Measurements from ENCODE around the gene HHAT.
"Not testable (repeated sequence)": the region's sequence is repeated elsewhere in the genome, so short reads cannot be mapped to it uniquely, and the experiment has no call there.

Gene HHAT

GRCh38 chr1:210641582-210641981 lies 312.9 kb downstream of the HHAT start:
- no peak for DNase-seq

GRCh38 chr1:210645582-210646257 lies 317.0 kb downstream of the HHAT start:
- DNase-seq: no peak

- no peak for DNase-seq
Measured at GRCh38 chr1:210646258-210646616, 317.5 kb downstream of the HHAT start.

GRCh38 chr1:210647406-210648333 lies 319.0 kb downstream of the HHAT start:
- DNase-seq: no peak

DNA sequence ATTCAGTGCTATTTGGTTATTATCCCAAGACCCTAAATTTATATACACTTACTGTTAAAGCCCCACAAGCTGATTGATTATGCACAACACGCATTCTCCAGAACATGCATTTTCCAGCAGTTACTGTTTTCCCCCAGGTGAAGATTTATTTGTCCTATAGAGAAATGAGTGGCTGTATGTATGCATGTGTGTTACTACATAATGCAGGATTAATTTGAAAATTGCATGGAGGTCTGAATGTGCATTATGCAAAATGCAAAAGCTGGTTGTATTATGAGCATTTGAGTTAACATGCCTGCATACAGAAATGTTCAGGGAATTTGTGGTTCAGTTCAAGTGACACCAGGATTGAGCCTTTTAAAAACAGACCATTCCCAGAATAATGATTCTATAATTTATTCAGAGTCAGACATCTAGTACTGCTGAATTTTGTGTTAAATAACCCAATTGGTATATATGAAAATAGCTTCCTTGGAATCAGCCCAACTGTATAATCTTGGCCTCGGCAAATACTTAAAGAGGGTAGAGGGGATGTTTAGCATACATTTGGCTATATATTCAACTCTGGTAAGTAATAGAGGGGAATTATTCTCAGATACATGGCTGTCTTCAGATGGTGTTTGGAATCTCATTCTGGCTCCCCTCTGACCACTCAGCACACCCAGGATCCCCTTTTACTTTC lies 320.0 kb downstream of the HHAT start:
- DNase-seq: no peak

DNA sequence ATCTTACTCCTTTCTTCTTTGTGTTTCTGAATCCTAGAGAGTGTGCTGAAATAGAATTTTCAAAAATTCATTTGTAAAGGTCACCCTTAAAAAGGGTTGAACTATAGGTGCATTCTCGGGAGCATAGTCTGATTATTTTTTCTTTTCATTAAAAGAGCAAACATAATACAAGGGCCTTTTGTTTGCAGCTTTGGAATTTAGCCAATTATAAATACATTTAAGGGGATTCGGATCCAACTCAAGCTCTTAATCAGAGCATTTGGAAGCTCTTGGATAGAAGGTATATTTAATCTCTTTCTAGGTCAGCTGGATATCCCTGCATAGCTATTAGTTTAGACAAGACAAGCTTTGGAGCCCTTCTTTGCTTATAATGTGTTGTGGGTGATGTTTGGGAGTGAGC lies 321.7 kb downstream of the HHAT start:
- no peak for DNase-seq

GRCh38 chr1:210652329-210652954 lies 323.7 kb downstream of the HHAT start:
- DNase-seq: no peak

GRCh38 chr1:210653771-210654170 lies 325.1 kb downstream of the HHAT start:
- DNase-seq: peak in 2 of 51 donors; percentile 6

DNA sequence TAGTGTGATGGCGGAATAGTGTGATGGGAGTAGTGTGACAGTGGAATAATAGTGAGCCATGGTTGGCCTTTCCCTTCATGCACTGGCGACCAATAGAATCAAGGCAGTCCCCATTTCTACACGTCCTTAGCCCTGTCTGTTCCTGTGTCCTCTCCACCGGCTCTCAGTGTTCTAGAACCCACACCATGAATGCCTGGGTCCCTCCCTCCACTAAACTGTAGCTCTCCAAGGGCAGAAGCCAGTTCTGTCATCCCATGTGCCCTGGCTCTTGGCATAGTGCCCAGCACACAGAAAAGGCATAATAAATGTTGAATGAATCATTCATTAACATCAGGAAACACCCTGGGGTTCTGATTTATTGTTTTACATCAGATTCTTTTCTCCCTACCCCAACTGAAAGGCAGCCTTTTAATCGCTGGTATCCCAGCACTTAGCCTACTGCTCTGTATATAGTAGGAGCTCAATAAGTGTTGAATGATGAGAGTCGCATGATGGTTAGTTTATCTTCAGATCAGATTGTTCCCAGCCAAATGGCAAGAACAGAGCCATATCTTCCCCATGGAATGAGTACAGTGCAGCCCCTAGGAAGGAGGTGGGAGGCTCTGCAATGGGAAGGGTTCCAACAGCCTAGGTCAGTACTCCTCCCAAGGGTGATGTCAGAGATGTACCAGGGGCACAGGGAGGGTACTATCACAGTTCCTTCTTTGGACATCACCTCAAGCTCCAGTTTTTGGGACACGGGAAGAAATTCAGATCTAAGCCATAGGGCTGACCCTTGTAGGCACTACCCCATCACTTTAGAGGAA lies 325.7 kb downstream of the HHAT start:
- DNase-seq: no peak

- no peak for DNase-seq
Measured at GRCh38 chr1:210655511-210655910, 326.8 kb downstream of the HHAT start.

- DNase-seq: no peak
Measured at GRCh38 chr1:210657806-210658205, 329.1 kb downstream of the HHAT start.

DNA sequence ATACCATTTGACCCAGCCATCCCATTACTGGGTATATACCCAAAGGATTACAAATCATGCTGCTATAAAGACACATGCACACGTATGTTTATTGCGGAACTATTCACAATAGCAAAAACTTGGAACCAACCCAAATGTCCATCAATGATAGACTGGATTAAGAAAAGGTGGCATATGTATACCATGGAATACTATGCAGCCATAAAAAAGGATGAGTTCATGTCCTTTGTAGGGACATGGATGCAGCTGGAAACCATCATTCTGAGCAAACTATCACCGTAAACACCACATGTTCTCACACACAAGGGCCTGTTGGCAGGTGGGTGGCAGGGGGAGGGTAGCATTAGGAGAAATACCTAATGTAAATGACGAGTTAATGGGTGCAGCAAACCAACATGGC lies 332.8 kb downstream of the HHAT start:
- not testable (repeated sequence) for DNase-seq

- DNase-seq: no peak
Measured at GRCh38 chr1:210662291-210663050, 333.8 kb downstream of the HHAT start.

GRCh38 chr1:210663730-210664573 lies 335.2 kb downstream of the HHAT start:
- DNase-seq: no peak

- no peak for DNase-seq
Measured at GRCh38 chr1:210669951-210670350, 341.2 kb downstream of the HHAT start.

DNA sequence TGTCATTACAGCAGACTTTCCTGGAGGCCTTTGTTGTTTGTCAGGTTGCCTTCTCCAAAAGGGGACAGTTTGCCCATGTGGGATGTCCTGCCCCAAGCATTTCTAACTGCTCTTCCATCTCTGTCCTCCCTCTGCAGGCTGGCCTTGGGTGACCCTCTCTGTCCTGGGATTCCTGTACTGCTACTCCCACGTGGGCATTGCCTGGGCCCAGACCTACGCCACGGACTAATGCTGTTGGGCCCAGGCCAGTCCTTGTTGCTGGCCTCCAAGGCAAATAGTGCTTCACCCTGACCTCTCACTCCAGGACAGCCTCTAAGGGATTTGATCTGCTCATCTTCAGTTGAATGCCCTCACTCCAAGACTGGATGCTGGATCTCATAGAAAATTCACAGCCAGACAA lies 345.4 kb downstream of the HHAT start:
- DNase-seq: no peak

DNA sequence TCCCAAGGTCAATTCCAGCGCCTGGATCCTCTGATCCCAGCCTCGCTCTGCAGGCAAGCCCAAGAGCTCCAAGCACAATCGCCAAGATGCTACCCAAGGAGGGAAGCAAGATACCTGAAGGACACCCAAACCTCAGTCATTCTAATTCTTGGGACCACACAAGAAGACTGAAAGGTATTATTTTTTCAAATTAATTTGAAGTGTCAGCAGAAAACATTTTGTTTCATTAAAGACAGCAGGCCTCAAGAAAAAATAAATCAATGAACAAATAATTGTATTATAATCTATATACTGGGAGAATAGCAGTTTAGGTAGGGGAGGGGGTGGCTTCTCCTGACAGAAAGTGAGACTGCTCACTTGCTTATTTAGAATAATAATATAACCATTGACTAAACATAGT lies 347.8 kb downstream of the HHAT start:
- DNase-seq: no peak

GRCh38 chr1:210677533-210677932 lies 348.8 kb downstream of the HHAT start:
- DNase-seq: no peak

DNA sequence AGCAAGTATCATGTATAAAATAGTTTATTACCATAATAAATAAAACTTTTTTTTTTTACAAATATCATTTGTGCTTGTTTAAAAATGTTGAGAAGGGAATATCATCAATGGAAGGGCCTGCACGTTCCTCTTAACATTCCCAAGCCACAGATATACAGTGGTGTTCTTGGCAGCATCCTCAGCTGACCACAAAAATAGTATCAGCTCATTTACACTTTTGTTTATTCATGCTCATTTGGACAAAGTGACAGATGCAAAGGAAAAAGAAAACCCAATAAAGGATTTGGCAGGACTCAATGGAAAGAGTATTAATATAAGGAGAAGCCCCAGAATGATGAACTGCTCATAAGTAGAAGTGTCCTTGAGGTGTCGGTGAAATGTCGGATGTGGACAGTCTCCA lies 349.6 kb downstream of the HHAT start:
- no peak for DNase-seq

All from hypothalamus (tissue), 51 donors.